ENCODE data around the gene TEX35.

Gene TEX35

DNA sequence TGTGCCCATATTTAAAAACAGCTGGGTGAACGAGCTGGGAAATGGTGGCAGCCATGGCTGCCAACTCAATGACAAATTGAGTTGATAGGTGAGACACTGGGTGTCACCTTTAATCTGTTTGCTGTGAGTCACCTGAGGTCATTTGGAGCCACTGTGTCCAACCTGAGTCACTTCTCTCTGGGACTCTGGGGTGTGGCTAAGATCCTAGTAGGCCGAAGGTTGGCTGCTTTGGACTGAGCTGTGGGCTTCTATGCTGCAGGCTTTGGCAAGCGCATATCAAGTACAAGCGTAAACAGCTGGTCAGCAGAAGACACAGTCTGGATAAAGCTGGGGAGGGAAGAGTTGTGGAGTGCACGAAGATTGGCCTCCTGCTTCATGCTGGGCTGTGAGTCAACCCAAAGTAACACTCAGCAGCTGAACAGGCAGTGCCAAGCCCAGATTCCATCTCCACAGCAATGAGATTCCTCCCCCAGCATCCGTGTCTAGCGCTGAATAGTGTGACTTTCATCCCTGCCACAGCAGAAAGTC, 24.0 kb downstream of the TEX35 start:
- DNase-seq (ENCODE audit: insufficient read length, low spot score) (peak; percentile 92), FAIRE-seq (peak; percentile 68)
- no peak for TF ChIP-seq POLR2A (IDR thresholded peaks at IDR 0.05; ENCODE audit: low read depth, low read length)

DNA sequence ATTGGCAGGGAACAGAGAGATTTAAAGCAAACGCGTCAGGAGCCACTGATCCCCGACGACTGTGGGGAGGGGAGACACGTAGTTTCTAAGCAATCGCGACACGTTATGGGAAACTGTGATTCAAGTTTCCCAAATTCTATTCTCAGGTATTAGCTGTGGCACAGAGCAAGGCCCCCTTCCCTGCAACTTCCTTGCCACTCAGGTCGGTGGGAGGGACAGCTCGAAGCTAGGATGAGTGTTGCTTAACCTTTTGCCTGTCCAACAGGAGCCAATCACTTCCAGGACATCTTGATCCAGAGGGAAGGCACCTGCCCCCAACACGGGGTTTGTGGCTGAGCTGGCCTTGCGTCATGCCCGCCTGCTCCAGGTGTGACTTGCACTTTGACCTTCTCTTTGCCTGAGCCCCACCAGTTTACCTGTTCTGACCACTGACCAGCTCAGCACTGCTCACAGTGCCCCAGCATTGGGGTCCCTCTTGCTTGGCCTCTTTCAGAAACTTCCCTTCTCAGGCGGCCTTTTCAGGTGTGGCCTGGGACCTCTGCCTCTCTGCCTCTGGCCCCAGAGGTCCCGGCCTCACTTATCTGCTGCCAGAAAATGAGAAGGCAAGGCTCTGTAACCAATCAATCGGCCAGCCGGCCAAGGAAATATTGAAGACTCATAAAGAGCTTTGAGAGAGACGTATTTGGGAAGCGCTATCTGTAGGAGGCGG, 24.6 kb downstream of the TEX35 start:
- DNase-seq (ENCODE audit: insufficient read length, low spot score): no peak
- no peak for FAIRE-seq
- TF ChIP-seq POLR2A (IDR thresholded peaks at IDR 0.05; ENCODE audit: low read depth, low read length): no peak

DNA sequence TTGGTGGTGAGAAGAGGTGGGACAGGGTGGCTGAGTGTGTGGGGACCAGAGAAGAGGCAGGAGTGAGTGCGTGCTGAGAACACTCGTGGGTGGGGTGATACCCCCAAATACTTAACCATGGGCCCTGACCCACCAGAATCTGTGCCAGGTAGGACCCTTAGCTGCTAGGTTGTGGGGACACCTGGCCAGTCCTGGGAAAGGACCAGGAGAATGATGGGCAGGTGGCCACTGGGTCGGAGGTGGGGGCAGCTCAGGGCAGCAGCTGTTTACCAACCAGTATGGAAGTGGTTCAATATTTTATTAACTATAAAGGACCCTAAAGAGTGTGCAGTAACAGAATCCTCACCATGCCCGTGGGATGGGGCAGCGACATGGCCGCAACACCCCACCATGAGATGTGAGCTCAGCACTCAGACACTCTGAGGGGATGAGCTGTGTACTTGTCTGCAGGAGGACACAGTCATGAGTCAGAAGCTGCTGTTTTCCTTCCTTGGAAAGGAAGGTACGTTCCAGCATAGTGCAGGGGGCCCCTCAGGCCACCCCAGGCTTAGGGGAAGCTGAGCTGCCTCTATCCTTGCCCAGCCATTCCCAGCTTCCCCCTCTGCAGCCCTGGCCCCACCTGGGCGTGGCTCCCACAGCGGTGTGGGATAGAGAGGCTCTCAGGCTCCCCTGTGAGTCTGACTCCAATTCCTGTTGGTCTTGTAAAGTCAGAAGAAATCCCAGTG, 25.4 kb downstream of the TEX35 start:
- FAIRE-seq: no peak
- no peak; the same call in 1 of the 2 replicates for TF ChIP-seq POLR2A (IDR thresholded peaks at IDR 0.05; ENCODE audit: low read depth, low read length)
- peak; percentile 67 for DNase-seq (ENCODE audit: insufficient read length, low spot score)

DNA sequence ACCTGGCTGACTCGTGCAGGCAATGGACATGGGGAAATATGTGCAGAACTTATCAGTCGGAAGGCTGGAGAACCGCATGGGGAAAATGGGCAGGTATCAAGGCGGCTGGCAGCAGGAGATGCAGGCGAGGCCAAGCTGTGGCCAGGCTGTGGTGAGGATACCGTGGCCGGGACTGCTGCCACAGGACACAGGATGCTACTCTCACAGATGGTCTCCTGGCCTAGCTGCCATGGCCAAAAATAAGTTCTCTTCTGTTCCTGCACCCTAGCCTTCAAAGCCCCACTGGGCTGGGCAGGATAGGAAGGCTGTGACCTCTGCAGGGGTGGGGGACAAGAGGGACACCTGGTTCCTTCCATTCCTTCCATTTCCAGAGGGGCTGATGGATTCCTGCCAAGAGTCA, 26.4 kb downstream of the TEX35 start:
- no peak for FAIRE-seq
- TF ChIP-seq POLR2A (IDR thresholded peaks at IDR 0.05; ENCODE audit: low read depth, low read length): no peak
- no peak for DNase-seq (ENCODE audit: insufficient read length, low spot score)

DNA sequence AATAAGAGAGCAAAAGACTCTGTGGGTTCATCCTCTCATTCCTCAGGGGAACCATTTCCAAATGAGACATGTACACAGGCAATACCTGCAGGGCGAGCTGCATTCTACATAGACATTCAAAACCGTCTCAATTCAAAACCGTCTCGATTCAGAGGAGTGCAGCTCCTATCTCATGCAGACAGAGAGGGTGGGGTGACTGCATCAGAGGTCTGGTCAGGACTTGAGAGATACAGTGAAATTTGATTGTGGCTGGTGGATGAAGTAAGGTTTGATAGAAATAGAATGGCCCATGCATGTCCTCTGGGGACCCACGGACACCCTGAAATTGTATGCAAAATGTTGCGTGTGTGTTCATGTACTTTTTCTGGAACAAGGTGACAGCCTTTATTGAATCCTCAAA, 27.3 kb downstream of the TEX35 start:
- FAIRE-seq (no peak), DNase-seq (ENCODE audit: insufficient read length, low spot score) (no peak)

DNA sequence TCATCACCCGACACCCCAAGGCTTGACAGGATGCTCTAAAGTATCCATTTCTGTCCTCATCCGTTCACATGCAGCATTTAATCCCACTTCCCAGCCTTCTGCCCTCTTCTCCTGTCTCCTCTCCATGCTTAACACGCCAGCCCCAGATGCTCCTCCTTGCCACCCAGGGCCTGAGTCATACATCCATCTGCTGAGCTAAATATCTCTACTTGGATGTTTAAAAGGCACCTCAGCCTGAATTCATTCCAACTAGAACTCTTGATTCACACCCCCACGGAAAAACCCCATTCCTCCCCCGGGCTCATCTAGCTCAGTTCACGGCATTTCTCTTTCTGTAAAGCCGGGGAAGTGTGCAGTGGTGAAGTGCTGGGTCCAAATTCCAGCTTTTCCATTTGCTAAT, 27.7 kb downstream of the TEX35 start:
- FAIRE-seq (no peak), DNase-seq (ENCODE audit: insufficient read length, low spot score) (peak; percentile 56)
- no peak for TF ChIP-seq POLR2A (IDR thresholded peaks at IDR 0.05; ENCODE audit: low read depth, low read length)

More for the DNA sequence above, 27.3 kb downstream of the TEX35 start:
- TF ChIP-seq POLR2A (IDR thresholded peaks at IDR 0.05; ENCODE audit: low read depth, low read length): no peak

DNA sequence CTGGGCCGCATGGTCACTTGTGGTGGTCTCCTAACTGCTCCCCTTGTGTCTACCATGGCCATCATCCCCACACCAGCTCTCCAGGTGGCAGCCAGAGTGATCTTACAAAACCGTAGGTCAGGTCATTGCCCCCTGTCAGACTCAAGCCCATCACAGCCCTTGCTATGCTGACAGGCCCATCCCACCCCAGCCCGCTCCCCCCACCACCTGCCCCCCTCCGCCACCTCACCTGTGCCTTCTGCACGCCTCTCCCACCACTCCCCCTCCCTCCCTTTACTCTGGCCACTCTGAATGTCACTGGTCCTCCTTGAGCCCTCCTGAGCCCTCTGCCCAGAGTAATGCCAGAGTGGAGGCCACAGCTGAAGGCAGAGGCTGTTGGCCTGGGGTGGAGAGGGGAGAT, 28.5 kb downstream of the TEX35 start:
- no peak for DNase-seq (ENCODE audit: insufficient read length, low spot score)
- FAIRE-seq: no peak
- no peak for TF ChIP-seq POLR2A (IDR thresholded peaks at IDR 0.05; ENCODE audit: low read depth, low read length)

DNA sequence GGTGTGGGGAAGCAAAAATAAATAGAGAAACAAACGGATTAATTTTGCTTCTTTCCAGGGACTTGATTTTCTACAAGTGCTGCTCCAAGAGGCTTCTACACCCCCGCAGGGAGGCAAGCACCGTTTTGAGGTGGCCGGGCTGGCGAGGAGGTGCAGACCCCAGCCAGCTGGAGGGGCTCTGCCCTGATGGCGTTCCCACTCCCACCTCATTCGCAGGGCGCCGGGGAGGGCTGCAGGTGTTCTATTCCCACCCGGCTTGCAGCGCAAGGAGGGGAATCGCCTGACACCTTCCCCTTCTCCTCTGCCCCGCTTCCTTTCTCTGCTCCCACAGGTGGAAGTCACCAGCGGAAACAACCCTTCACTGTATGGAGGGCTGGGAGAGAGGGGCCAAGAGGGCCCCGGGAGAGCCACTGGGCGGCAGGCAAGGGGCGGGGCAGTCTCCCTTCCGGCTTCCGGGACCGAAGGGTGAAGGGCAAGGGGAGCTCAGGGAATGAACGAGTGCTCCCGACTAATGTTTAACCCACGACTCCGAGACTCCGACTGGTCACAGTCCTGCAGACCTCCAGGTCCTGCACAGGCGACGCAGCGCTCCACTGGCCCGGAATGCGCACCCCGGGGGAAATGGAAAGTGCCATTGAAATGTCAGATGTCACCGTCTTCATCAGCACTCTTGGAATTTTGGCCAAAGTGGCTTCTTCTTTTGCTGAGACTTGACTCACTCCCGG, 29.1 kb downstream of the TEX35 start:
- FAIRE-seq: no peak
- TF ChIP-seq POLR2A (IDR thresholded peaks at IDR 0.05; ENCODE audit: low read depth, low read length): no peak
- no peak for DNase-seq (ENCODE audit: insufficient read length, low spot score)

DNA sequence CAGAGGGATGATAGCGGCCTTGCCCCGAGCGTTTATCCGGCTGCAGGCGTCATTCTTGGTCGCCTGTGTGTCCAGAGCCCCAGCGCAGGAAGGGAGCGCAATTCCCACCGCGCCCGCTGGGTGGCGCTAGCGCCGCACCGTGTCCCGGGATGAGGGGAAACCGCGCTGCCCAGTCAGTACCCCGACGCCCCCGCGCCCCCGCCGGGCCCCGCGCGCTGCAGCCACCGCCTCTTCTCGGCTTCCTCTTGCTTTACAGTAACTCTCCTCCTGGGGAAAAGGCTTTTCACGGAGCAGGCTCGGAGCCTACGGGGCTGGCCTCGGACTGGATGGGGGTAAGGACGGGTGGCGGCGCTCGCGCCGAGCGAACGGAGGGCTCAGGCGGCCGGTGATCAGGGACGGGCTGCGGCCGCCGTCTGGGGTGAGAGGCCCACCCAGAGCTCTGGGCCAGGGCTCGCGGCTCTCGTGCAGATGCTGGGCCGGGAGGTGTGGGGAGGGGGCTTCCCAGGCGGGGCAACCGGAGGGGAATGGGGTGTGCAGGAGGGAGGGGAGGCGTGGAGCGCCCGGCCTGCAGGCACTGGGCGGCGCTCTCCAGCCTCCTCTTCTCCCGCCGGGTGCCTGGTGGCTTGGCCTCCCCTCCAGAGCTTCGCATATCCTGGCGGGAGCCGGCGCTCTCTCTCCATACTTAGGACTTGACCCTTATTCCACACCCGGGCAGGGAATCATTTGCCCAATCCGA, 29.8 kb downstream of the TEX35 start:
- TF ChIP-seq POLR2A (IDR thresholded peaks at IDR 0.05; ENCODE audit: low read depth, low read length): peak; percentile 34; the same call in 1 of the 2 replicates
- no peak for FAIRE-seq
- peak; percentile 79 for DNase-seq (ENCODE audit: insufficient read length, low spot score)

DNA sequence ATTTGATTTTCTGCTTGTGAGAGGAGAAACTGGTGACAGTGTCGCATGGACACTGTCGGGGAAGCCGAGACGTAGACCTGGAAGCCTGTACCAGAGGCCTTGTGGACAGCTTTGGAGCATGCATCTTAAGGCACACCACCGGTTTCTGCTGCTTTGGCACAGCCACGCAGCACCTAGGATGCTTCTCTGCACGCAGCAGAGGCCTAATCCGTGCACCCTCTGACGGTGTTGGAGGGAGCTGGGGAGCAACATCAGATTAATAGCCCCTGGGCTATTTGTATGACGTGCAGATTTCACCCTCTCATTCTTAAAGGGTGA, 30.3 kb downstream of the TEX35 start:
- FAIRE-seq (no peak), DNase-seq (ENCODE audit: insufficient read length, low spot score) (no peak)
- TF ChIP-seq POLR2A (IDR thresholded peaks at IDR 0.05; ENCODE audit: low read depth, low read length): no peak

DNA sequence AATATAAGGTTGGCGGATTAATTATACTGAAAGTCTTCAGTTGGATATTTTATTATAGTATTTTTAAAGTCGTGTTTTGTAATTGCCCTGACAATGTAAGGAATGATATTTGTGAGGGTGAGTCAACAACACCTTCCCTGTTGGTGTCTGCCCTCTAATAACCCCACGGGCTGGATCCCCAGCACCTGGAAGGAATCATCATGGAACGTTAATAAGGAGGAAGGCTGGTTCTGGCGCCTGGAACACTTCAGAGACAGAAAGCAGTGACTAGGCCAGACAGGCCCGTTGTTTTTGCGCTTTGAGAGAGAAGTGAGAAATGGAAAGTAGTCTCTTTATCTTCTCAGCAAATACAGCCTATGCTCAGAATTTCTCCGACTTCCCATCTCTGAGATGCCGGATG, 31.6 kb downstream of the TEX35 start:
- FAIRE-seq: no peak
- TF ChIP-seq POLR2A (IDR thresholded peaks at IDR 0.05; ENCODE audit: low read depth, low read length): no peak
- no peak for DNase-seq (ENCODE audit: insufficient read length, low spot score)

DNA sequence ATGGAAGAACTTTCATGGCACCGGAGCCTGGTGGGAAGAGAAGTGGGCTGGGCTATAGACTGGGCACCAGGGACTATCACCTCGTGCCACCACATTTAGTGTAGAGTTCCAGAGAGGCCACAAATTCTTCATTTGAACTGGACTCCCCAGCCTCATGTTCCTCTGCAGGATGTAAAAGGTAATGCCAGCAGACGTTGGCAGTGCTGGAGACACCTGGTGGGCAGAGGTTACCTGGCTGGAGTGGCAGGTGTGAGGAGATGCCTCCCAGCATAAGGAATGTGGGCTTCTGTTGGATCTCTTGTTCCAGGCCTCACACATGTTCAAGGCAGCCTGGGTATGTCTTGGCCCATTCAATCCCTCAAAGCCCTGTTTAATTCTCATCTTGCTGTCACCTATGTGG, 35.2 kb downstream of the TEX35 start:
- no peak for TF ChIP-seq POLR2A (IDR thresholded peaks at IDR 0.05; ENCODE audit: low read depth, low read length)
- DNase-seq (ENCODE audit: insufficient read length, low spot score): no peak
- no peak for FAIRE-seq

DNA sequence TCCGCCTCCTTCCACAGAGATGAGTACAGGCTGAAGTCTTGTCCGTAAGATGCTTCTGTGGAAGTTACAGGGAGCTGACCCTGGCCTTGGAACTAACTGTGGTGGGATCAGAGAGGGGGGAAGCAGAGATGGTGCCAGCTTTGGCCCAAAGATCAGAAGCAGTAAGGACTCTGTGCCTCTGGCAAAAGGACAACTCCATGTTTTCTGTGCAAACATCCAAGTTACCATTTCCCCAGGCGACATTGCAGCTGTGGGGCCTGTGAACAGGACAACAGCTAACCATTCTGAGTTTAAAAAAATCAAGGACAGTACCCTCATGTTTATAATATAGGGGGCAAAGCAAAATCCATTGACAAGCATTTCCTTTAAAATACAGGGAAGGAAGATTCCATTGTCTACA, 38.4 kb downstream of the TEX35 start:
- DNase-seq (ENCODE audit: insufficient read length, low spot score) (no peak), FAIRE-seq (no peak)
- TF ChIP-seq POLR2A (IDR thresholded peaks at IDR 0.05; ENCODE audit: low read depth, low read length): no peak

DNA sequence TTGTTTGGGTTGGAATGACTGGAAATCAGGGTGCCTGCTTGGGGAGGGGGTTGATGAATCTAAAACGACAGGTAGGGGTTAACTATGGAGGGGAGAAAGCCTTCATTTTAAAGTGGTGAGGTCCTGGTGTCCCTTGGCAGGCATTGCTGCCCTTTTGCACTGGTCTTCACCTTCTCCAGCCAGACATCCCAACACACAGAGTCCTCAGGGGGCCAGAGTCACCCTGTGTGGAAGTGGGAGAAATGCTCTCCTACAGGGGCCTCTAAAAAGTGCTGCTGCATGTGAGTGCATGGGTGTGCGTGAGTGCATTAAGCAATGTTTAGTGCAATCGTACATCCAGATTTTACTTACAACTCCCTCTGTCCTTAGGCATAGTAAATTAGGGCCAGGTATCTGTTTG, 39.0 kb downstream of the TEX35 start:
- TF ChIP-seq POLR2A (IDR thresholded peaks at IDR 0.05; ENCODE audit: low read depth, low read length): no peak
- FAIRE-seq (no peak), DNase-seq (ENCODE audit: insufficient read length, low spot score) (no peak)

Measured in H54 (cell line).